DMS 273 (cell line): ENCODE results near the gene FGF14.
"Not testable (repeated sequence)": the region's sequence is repeated elsewhere in the genome, so short reads cannot be mapped to it uniquely, and the experiment has no call there.

Experiments
- DNase-seq: peaks from one replicate; lab custom pipeline; 2025; ENCODE audit not compliant: unreplicated experiment; lab: John Stamatoyannopoulos, UW

The FGF14 gene

DNA sequence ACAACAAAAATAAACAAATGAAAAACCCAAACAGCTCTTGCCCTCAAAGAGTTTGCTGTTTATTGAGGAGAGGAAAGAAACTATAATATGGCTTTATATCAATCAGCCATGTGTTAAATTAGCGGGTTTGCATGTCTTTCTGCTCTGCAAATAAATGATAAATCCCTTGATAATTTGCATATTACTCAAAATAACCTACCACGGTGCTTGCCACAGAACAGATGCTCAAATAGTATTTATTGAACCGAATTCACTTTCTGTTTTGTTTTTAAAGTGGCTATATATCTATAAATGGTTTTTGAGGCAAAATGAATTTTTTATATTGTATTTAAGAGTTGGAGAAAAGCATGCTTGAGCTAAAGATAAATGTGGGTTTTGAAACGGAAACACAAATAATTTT is 521.3 kb downstream of the FGF14 start:
- DNase-seq: no peak

DNA sequence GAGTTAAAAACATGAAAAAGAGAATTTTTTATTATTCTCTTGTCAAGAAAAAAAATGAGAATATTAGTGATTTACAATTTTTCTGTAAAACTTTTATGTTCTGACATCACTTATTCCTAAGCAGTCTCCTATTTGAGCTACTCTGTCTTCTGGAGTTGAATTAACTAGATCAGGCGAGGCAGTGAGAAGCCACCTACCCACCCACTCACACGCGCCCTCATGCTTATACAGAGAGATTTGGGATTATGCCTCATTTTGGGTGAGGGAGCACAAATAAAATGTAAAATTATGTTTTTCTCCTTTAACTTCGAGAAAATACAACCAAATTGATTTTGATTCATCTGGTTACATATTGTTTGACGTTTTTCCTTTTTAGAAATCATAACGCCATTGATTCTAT is 524.9 kb downstream of the FGF14 start:
- DNase-seq: no peak

DNA sequence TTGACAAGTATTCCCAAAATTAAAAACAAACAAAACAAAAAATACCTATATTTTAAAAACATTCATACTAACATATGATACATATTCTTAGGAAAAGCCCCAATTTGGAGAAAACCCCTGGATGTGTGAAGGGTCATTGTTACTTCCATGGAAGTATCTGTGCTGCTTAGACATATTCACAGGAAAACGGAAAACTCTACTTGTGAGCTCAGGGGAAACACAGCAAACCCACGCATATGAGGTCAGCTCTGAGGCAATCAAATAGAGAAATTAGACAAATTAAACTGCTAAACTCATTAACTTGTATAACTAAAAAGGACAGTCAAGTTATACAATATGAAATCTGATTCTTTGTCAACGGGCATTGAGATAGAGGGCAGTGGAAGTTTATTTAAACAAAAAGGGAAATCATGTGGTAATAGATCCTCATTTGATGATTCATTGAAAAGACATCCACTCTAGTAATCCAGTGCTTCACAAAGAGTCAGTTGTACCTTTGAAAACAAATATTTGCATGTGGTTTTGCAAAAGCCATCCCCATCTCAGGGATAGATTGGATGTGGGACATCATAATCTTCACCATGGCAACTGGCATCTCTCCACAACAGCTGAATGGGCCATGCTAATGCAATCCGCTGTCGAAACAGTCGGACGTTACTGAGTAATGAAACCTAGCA is 526.0 kb downstream of the FGF14 start:
- DNase-seq: no peak

DNA sequence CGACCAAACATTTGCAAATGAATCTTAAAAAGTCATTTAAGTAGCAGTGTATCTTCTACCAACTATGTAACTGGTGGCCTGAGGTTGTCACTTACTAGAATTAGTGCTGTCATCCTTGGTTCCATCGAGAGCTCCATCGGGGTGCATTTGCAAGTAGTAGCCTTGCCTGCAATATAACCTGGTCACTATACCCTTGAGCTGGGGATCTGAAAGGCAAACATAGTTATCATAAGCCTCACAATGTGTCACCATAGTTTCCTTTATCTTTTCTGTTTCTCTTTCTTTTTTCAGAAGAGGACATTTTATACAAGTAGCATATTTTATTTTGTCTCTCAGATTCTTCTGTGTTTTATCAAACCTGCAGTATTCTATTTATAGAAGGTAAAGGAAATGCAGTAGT is 526.8 kb downstream of the FGF14 start:
- no peak for DNase-seq

DNA sequence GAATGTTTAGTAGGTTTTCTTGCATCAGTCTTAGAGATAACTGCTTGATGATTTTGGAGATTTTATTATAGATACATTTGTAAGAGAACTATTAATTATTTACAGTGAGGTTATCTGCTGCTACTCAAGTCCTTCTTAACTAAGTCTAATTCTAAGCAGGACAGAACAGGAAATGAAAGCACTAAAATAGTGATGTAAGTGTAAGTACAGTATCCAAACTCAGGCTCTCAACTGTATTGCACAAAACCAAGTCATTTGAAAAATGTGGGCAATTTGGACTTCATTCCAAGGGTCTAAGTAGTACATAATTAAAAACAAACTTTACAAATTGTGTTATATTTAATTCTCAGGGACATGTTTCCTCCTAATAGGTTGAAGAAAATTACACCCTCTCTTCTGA is 532.3 kb downstream of the FGF14 start:
- DNase-seq: no peak

DNA sequence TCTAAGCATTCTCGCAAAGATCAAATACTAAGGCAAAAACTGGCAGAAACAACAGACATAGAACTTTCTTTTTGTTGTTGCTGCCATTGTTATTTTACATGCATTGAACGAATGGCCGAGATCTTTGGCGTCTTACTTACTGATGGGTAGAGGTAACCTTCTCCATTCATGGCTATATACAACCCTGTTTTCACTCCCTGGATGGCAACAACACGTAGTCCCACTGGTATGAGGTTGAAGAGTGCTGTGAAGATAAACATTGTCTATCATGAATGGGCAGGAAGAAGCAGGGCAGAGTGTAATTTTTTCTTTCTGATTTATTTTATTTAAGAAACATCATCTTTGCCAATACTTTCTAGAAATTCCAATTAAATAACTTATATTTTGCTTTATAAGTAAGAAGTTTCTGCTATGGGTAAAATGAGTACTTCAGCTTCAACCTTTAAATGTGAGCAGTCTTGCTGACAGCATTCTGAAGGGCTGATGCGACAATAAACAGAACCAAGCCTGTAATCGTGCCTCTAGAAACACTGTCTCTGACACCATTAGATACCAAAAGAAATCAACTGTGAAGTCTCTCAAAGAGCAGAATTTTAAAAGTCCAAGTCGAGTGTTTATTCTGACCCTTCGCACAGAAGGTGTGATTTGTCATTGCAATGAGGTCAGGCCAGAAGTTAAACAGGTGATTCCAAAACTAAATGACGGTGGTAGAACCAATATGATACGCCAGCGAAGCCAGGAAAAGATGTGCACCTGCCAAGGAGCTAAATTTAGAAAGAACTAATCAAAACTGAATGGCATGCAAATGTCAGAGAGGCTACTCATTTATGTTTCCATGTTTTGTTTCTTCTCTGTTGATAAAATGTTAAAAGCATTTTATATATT is 533.0 kb downstream of the FGF14 start:
- no peak for DNase-seq

DNA sequence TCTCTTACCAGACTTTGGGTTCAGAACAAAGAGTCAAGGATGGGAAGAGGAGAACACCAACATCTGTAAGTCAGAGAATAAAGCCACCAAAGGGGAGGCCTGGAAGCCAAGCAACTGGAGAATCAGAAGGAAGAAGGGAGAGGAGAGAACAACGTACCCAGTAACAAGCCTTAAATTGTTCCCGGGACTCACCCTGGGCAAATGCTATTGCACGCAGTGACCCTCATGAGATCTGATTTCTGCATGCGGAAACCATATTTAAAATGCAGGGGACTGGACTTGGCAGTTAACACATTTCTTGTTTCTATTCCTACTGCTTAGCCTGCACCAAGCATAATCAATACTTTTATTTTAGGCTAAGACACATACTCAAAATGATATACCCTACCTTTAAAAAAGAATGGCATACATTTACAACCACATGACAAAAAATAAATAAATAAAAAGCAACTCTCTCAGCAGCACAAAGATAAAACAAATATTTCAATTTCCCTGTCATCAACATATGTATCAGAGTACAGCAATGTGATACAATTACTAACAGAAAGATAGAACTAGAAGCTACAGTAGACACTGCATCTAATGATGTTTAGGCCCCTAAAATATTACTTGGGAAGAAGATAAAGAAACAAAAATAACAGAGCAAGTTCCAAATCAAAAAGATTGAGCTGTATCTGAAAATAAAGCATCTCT is 534.8 kb downstream of the FGF14 start:
- DNase-seq: no peak

DNA sequence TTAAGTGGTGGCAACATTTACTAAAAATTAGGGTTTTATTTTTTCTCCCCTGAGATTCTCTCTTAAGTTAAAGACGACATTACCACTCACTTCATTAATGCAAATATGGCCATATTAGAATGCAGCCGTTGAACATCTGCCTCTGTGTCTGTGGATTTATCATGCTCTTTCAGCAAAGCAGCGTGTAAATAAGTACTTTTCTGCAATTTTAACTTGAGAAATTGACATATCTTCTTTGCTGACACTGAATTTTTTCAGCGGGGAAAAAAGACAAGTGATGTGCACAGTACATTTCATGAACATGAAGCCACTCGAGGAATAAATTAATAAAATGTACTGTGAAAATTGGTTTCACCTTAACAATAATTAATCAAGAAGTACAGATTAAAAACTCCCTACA is 543.0 kb downstream of the FGF14 start:
- no peak for DNase-seq

DNA sequence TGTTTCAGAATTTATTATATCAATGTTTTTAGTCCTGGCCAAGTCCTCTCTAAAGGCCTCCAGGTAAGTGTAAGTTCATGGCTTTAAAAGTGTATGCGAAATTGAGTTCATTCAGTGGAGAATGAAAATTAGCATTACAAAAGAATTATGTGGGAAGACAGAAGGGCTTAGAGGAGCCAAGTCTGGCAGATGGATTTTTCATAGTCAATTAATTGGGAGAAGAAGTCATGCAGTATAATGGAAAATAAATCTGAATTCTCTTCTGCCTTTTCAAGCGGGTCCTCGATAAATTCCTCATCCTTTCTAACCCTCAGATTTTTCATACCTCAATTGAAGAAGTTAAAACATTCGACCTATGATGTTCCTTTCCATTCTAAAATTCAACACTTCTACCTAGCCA is 555.1 kb downstream of the FGF14 start:
- no peak for DNase-seq

DNA sequence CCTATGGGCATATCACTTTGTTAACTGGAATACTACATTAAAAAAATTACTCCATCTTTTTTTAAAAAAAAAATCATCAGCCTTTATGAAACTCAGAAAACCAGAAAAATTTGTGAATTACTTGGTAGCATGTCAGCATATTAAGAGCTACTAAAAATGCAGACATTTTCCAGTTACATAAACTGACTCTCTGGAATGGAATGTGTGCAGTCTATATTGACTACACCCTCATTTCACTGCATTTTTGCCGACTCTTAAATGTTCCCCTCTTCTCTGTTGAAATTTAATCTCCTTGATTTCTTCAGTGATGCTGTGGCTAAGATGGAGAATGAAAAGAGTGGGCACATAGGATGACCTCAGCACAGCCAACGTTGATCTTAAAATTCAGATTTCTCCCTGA is 555.6 kb downstream of the FGF14 start:
- DNase-seq: no peak

DNA sequence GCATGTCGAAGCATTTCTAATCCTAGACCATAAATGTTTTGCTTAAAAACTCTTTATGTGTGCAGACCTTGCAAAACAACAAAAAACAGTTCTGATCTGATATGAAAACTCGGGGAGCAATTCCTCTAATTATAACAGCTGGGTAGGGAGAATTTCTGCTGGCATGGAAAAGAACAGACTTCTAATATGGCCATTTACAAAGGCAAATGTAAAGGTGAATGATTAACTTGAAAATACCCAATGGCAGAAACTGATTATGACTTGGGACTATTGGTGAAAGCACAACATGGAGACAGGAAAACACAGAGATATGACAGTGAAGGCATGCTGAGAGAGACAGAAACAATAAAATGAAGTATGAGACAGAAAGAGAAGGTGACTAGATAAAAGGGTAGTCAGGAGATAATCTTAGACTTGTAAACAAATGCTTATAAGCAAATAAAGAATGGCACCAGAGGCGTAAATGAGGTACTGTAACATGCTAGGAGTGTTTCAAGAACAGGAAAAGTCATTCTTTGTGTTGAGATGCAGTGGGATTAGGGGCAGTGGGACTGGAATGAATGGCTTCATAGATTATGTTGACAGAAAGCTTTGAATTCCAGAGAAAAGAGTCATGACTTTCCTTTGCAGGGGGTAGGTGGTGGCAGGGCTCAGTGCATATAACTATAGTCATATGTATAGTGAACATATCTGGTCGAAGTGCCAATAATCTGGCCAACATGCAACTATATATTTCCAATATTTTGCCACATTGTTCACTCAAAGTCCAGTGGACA is 556.4 kb downstream of the FGF14 start:
- no peak for DNase-seq

DNA sequence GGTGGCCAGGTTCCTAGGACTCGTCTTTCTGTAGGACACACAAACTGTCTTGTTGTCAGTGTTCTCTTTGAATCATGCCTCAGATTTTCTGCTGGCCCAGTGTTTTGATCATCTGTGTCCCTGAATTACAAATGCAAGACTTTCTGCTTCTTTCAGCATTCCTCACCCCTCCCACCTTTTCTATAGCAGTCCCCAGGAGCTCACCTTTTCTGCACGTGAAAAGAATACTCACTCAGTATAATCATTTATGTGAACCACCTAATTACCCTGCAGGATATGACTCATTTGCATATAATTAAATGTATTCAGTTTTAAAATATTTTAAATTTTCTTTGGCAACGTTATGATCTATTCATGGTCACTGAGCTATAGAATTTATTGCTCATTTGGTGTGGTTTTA is 560.1 kb downstream of the FGF14 start:
- no peak for DNase-seq

DNA sequence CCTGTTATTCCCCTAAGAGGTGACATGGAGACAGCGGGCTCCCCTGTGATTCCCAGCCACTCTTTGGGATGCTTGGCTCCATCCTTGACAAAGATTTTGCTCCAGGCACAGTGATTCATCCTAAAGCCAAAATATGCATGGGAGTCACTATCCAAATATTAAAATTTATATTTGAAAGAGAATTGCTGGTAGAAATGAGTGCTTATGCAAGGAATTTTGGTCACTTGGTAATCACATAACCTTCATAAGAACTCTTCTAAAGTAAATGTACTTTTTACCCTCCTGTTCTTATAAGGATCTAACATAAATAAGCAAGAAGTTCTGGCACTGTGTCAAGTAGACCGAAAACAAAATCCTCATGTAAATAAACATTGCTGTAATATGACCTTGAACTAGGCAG is 563.5 kb downstream of the FGF14 start:
- no peak for DNase-seq

DNA sequence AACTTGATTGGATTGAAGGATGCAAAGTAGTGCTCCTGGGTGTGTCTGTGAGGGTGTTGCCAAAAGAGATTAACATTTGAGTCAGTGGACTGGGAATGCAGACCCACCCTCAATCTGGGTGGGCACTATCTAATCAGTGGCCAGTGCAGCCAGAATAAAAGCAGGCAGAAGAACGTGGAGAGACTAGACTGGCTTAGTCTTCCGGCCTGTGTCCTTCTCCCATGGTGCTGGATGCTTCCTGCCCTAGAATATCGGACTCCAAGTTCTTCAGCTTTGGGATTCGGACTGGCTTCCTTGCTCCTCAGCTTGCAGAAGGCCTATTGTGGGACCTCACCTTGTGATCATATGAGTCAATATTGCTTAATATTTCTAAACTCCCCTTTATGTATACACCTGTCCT is 564.1 kb downstream of the FGF14 start:
- not testable (repeated sequence) for DNase-seq

DNA sequence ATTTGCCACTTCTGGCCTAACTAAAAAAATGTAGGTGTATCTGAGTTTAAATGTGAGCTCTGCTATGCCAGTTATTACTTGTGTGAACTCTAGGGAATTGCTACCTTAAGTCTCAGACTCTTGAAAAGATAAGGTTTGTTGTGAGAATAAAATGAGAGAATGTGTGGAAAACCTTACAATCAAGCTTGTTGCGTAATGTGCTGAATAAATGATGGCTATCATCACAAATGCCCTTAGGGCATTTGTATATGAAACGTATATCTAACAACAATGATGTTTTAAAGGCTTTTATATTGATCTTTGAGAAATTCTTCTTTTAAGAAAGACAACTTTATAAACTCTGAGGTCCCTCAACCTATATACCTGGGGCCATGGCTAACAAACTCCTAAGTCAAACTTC is 564.6 kb downstream of the FGF14 start:
- no peak for DNase-seq

DNA sequence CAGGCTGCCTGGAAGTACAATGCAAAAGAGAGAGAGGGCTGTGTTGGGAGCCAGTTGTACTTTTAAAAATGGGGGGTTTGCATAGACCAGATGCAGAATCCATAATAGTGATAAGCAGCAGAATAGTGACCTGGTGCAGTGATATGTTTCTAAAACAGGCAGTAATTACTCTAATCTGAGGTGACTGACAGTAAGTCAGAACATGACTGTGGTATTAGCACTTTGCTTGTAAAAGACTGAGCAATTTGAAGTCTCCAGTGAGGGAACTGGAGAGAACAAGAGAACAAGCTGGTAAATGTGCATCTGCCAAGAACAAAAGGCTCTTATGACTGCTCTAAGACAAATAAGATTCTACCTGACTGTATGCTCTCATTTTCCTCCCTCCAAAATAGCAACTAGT is 565.9 kb downstream of the FGF14 start:
- no peak for DNase-seq

DNA sequence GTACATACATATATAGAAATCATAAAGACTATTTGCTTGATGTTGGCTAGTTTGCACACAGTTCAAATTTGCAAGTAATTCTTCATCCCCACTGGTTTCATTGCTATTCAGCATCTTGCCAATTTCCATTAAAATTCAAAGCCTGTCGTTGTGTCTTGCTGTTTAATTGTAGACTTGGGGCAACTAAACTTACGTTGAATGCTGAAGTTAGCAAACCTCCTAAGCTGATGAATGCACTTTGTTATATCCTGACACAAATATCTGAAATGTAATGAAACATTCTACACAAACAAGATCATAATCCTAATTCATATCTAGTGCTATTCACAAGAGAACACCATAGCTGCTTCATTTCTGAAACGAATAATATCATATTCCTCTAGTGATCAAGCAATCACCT is 568.2 kb downstream of the FGF14 start:
- DNase-seq: no peak

DNA sequence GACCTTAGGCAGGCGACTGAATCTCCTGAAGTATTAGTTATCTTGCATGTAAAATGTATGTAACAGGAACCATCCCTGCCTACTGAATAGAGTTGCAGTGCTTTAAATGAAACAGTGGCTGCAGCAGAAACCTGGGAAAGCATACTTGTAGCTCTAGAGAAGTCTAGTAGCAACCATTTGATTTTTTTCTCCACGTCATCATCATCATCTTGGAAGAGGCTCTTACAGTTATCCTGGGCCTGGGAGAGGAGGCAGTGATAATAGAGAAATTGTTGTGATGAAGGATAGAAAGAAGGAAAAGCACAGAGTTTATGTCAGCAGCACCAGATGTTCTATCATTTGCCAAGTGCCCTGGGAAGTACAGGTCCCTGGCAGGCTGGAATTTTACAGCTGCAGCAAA is 571.8 kb downstream of the FGF14 start:
- no peak for DNase-seq

DNA sequence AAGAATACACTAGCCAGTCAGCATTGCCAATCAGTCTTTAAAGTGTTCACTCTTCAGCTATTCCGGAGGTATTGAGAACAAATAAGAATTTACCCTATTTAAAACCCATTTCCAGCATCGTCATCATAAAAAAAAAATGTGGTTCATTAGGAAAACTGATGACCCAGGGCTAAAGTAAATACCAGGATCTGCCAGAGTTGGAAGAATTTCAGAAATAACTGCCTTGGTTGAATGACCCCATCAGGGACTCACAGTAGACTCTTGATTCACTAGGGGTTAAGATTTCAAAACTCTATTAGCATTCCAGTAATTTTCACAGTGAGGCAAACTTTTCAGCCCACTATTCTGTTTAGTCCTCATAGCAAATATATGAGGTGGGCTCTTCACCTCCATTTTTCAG is 572.4 kb downstream of the FGF14 start:
- no peak for DNase-seq

DNA sequence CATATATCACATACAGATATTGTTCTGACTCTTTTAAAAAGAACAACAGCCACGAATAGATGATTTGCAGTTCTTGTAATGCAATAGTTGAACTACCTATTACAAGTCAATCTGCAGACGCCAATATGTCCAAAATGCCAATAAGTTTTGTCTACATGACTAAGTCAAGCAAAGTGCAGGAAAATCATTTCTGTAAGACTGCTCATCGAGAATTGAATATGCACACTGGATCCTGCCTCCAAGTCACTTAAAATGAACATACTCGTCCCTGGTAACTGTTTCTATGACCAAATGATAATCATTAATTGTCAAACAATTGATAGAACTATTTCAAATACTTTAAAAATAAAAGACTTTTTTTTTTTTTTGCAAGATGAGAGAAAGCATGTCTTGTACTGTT is 573.7 kb downstream of the FGF14 start:
- DNase-seq: no peak

DNA sequence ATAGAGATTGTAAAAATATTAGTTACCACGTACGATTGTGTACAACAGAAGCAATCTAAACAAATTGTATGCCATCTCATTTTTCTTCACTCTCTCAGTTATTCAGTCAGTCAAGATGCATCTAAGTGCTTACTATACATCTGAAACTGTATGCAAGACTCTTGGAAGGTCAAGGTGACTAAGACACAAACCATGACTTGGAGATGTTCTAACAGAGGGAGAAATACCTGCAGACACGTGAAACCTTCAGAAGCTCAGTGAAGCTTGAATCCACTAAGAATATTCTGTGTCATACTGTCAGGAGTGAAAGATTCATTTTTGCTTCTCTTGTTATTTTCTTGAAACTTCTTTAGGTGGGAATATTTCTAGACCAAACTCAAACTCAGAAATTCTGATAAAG is 584.0 kb downstream of the FGF14 start:
- DNase-seq: no peak
